ENCODE results near the gene RARRES1.

GRCh38 chr3:158727206-158728060, 4.8 kb downstream of the RARRES1 start:
- TF ChIP-seq, protein P1, sequence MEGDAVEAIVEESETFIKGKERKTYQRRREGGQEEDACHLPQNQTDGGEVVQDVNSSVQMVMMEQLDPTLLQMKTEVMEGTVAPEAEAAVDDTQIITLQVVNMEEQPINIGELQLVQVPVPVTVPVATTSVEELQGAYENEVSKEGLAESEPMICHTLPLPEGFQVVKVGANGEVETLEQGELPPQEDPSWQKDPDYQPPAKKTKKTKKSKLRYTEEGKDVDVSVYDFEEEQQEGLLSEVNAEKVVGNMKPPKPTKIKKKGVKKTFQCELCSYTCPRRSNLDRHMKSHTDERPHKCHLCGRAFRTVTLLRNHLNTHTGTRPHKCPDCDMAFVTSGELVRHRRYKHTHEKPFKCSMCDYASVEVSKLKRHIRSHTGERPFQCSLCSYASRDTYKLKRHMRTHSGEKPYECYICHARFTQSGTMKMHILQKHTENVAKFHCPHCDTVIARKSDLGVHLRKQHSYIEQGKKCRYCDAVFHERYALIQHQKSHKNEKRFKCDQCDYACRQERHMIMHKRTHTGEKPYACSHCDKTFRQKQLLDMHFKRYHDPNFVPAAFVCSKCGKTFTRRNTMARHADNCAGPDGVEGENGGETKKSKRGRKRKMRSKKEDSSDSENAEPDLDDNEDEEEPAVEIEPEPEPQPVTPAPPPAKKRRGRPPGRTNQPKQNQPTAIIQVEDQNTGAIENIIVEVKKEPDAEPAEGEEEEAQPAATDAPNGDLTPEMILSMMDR (IDR thresholded peaks at IDR 0.05 in 8 of 11, conservative IDR thresholded peaks at IDR 0.05 in 3 of 11): peak; percentile 73 to 96 (median 88)
- TF ChIP-seq POLR2AphosphoS5 (IDR thresholded peaks at IDR 0.05) (no peak), POLR2A (IDR thresholded peaks at IDR 0.05) (no peak)
